ENCODE data around the gene KIF26B.

DNA sequence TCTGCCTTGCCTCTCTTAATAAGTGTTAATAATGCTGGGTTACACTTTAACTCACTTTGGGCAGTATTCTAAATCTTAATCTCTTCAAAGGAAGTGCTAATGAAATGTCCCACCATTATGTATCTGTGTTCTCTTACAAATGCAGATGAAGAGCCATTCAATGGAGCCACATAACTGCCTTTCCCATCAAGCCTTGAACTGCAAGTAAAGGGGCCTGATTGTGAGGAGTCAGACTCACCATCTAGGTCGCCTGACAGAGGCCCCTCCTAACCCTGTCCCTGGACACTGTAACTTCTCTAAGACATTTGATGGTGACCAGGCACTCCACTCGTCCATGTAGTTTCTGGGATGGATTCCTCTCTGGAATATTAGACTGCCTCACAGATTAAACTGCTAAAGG, 329.4 kb downstream of the KIF26B start:
- TF ChIP-seq, protein P1, sequence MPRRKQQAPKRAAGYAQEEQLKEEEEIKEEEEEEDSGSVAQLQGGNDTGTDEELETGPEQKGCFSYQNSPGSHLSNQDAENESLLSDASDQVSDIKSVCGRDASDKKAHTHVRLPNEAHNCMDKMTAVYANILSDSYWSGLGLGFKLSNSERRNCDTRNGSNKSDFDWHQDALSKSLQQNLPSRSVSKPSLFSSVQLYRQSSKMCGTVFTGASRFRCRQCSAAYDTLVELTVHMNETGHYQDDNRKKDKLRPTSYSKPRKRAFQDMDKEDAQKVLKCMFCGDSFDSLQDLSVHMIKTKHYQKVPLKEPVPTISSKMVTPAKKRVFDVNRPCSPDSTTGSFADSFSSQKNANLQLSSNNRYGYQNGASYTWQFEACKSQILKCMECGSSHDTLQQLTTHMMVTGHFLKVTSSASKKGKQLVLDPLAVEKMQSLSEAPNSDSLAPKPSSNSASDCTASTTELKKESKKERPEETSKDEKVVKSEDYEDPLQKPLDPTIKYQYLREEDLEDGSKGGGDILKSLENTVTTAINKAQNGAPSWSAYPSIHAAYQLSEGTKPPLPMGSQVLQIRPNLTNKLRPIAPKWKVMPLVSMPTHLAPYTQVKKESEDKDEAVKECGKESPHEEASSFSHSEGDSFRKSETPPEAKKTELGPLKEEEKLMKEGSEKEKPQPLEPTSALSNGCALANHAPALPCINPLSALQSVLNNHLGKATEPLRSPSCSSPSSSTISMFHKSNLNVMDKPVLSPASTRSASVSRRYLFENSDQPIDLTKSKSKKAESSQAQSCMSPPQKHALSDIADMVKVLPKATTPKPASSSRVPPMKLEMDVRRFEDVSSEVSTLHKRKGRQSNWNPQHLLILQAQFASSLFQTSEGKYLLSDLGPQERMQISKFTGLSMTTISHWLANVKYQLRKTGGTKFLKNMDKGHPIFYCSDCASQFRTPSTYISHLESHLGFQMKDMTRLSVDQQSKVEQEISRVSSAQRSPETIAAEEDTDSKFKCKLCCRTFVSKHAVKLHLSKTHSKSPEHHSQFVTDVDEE (CRISPR knock-in tag; IDR thresholded peaks at IDR 0.05), result no peak
- no peak for TF ChIP-seq ZC3H10 (CRISPR knock-in tag; IDR thresholded peaks at IDR 0.05)
- no peak for TF ChIP-seq ZNF8 (CRISPR knock-in tag; IDR thresholded peaks at IDR 0.05)
- no peak for TF ChIP-seq ARNTL (CRISPR knock-in tag; IDR thresholded peaks at IDR 0.05; ENCODE audit: borderline replicate concordance, low read depth)

Measured in SK-N-SH treated with all-trans-retinoic acid at 6 μM for 48 hours (cell line).